HG02981 (cell line): ENCODE measurements around the gene CRTAP.
"Not testable (repeated sequence)": the region's sequence is repeated elsewhere in the genome, so short reads cannot be mapped to it uniquely, and the experiment has no call there.

Experiments
- ATAC-seq: cut with Tn5 transposase; IDR thresholded peaks from one replicate; pipeline ENCODE4 v1.9.1; 2021; ENCODE audit warnings: mild to moderate bottlenecking, moderate library complexity; ENCODE audit not compliant: unreplicated experiment

CRTAP gene

GRCh38 chr3:33139006-33139623 is 25.3 kb downstream of the CRTAP start:
- not testable (repeated sequence) for ATAC-seq

DNA sequence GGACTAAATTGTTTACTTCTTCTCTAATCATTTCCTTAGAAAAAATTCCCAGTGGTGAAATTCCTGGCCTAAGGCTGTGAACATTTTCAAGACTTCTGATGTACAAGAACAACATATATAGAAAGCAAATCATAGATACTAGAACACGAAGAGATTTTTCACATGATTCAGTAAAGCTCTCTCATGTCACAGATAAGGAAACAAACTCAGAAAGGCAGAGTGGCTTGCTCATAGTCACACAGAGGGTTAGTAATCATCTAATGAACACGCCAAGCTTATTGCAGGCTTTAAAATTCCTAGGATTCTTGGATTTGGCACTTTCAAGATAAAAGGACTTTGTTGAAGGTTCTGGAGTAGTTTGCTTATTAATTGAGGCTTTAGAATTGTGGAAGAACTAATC is 26.2 kb downstream of the CRTAP start:
- ATAC-seq, result no peak

GRCh38 chr3:33141006-33141405 is 27.2 kb downstream of the CRTAP start:
- ATAC-seq, result no peak

- ATAC-seq, result no peak
Observed at GRCh38 chr3:33144433-33144832, 30.6 kb downstream of the CRTAP start.

GRCh38 chr3:33145221-33145900 is 31.5 kb downstream of the CRTAP start:
- ATAC-seq, result no peak

DNA sequence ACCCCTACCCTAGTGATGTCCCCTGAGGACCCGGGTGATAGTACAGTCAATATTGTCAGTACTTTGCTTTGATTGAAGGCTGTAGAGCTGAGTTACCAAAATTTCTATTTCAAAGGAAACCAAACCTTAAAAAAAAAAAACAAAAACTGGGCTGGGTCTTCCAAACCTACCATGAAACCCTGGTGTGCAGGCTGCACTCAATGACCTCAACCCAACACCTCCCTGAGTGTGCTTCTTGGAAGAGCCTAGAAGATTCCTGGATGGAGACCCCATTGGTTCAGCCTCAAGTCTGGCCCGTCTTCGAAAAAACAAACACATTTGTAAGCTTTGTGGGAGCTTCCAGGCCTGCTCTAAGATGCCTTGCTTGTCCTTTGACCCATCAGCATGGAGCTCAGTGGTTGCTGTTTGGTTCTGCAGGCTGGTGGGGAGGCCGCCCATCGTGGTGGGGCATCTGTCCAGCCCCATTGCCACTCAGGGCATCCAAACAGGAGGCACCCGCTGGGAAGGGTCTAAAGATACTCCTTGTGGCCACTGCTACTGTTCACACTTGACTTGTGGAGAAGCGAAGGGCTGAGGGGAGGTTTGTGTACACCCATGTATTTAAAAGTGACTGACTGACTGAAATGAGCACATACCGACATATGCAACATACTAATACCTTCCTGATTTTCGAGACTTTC is 32.2 kb downstream of the CRTAP start:
- ATAC-seq, result no peak

DNA sequence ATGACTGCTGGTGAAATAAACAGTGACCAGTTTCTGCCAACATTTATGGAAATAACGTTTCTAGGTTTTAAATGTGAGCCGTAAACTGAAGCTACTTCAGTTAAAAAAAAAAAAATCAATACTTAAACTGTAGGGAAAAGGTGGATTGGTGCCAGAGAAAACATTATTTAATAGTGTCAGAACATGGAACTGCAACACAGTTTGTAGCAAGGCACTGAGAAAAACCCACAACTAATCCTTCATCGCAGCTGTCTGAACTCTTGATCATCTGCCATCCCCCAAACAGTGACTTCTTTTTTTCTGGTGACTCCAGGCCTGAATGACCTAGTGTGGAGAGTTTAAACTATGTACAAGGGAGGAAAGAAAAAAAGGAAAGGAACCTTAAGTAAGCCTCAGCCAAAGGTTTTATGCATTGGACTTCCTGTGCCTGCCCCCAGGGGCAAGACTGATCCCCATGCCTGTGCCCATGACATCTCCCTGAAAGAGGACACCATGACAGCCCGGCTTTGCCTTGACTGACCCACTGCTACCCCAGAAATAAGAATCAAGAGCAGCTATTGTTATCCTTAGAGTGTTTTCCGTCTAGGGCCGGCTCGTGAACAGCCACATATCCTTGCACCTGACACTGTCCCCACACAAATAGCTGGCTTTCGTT is 33.1 kb downstream of the CRTAP start:
- ATAC-seq, result no peak

GRCh38 chr3:33149342-33149741 is 35.5 kb downstream of the CRTAP start:
- no peak for ATAC-seq

- ATAC-seq, result no peak
Observed at GRCh38 chr3:33152363-33153360, 38.8 kb downstream of the CRTAP start.

DNA sequence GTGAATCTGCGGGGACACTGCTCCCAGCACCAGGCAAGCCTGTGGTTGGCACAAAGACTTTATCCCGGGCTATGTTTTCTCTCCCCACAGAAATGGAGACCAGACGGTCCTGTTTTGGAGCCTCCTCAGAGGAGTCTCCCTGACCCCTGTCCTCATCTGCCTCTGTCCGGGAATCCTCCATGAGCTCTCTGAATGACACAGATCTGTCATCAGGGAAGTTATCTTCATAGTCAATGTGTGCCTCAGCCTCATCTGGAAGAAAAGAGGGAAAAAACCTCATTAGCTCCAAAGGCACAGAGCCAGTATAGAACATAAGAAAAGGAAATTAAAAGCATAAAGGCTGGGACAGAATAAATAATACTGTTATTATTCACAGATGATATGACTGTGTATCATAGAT is 40.0 kb downstream of the CRTAP start:
- no peak for ATAC-seq

DNA sequence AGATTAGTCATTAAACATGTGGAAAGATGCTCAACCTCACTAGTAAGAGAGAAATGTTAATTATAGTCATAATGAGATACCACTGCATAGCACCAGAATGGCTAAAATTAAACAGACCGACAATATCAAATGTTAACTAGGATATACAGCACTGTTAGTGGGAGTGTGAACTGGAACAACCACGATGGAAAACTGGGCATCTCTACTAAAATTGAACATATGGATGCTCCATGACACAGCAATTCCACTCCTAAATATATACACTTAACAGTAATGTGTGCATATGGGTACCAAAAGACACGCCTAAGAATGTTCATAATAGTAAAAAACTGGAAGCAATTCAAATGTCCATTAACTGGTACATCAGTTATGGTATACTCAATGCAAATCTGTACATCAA is 41.5 kb downstream of the CRTAP start:
- ATAC-seq, result no peak

DNA sequence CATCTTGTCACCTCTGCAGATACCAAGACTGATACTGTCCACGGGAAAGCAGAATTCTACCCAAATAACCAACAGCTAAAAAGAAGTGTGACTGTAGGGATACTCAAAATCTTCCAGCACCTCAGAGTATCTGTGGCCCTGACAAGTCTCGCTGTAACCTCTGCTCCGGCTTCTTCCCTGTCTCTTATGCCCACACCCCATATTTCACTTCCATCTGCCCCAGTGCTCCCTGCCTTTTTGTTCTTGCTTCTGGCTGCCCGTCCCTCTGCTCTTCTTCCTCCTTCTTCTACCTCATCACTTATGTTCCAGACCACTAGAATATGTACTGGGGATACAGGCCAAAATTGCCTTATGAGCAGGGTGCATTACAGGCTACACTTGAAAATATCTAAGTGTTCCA is 45.4 kb downstream of the CRTAP start:
- no peak for ATAC-seq

GRCh38 chr3:33159981-33160380 is 46.2 kb downstream of the CRTAP start:
- ATAC-seq, result no peak

DNA sequence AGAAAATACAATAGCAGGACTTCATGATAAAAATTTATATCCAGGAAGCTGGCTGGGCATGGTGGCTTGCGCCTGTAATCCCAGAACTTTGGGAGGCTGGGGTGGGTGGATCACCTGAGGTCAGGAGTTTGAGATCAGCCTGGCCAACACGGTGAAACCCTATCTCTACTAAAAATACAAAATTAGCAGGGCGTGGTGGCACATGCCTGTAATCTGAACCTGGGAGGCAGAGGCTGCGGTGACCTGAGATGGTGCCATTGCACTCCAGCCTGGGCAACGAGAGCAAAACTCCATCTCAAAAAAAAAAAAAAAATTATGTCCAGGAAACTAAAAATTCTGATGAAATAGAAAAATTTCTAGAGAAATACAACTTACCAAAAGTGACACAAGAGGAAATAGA is 48.8 kb downstream of the CRTAP start:
- ATAC-seq, result not testable (repeated sequence)

- ATAC-seq, result no peak
Observed at GRCh38 chr3:33165372-33165771, 51.6 kb downstream of the CRTAP start.

DNA sequence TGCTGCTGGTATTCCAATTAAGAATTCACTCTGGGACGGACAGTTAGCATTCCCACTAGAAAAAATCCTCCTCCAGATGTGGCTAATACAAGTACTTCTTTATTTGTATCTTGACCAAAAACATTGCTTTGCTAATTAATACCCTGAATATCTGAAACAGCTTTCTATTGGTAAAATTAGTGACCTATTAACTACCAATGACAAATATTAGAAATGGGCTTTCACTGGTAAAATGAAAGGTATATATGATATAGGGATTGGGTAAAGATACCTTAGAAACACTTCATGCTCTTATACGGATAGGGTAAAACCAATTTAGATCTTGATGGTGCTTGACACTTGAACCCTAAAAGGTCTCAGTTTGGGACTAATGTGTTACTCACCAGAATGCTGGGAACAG is 52.3 kb downstream of the CRTAP start:
- ATAC-seq, result no peak

DNA sequence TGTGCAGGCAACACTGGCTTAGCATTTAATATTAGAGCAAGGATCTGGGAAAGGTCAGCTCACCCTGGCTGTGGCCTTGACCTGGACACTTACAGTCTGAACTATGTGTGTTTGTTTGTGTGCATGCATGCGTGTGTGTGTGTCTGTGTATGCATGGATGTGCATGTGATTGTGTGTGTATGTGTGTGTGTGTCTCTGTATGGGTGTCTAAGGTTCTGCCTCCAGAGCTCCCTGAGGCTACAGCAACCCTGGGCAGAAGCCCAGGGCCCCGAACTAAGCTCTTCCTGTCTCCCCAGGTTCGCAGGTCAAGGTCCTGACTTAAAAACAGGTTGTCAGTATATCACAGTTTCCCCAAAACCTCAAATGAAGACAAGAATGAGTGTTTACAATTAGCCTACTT is 53.5 kb downstream of the CRTAP start:
- no peak for ATAC-seq

GRCh38 chr3:33167716-33168336 is 54.0 kb downstream of the CRTAP start:
- ATAC-seq, result no peak

GRCh38 chr3:33170531-33170930 is 56.7 kb downstream of the CRTAP start:
- no peak for ATAC-seq

DNA sequence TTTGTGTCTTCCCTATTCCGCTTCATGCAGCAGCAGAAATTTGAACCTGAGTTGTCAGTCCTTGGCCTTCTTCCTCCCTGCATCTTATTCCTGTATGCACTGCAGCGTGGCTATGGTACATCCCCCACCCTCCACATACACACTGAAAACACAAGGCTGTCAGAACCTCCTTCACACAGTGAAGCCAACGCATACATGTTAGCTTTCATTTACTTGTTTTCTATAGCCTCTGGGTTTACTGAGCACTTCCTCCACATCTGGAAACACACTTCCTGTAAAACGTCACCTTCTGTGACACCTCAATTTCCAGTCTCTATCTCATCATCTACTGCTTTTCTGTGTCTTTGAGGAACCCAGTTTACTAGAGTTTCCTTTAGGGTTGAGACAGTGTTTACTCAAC is 57.8 kb downstream of the CRTAP start:
- no peak for ATAC-seq
